HG03066 (cell line): ENCODE results near the gene TBL3.

ENCODE experiments used
- ATAC-seq: cut with Tn5 transposase; IDR thresholded peaks from one replicate; pipeline ENCODE4 v1.9.1; 2021; ENCODE audit warnings: low read depth; ENCODE audit not compliant: unreplicated experiment

Gene TBL3

DNA sequence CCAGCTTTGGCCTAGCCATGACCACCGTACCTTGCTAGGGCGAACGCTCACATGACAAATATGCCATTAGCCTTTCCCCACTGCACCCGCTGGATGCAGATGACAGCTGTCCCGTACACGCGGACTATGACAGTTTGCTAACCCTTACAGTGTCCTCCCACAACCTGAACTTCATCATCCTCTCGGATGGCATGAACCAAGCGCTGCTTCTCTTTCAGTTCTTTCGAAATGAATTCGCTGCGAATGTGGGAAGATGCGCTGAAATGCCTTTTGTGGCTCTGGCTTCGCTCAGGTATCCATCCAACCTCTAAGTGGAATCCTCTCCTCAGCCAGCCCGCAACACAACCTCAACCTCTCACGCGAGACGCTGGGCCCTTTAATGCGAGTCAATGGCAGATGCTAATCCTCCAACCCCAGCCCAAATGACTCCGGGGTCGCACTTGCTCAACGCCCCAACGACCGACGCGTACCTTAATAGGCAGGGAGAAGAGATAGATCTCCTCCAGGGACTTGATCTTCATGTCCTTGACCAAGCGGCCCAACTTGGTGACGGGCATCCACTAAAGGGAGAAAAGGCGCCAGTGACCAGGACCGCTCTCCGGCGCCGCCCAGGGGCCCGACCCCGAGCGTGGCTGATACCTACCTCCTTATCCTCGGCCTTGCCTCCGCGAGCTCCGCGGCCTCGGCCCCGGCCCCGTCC lies 7.9 kb upstream of the TBL3 start:
- ATAC-seq: peak; percentile 21

GRCh38 chr16:1964506-1965395 lies 7.1 kb upstream of the TBL3 start, which contains the start of gene RPS2:
Gene RPS2, minus strand, starts transcription at chr16:1964826. Its CDS starts 201 bp downstream, at chr16:1964625.
- peak; percentile 84 for ATAC-seq

DNA sequence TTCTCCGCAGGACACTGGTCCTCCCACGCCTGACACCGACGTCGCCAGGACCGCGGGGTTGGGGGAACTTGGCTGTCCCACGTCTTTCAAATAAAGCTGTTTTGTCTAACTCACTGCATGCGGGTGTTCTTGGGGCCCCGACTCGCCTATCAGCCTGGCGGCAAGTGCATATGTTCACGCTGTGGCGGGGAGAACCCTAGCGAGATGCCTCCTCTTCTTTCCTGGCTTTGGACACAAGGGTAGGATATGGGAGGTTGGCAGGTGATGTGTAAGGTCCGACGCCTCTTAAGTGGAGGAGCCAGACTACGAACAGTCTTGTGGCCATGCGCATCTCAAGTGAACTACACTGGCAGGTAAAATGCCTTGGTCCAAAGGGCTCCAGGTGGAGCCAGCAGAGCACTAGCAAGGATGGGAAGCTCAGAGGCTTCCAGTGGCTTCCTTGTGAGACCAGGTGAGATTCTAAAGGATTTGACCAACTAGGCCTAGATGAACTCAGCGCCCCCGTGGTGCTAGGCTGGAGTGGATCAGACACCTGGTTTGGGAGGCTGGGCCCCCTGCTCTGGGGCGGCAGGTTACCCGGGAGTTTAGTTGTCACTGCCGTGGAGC lies 6.4 kb upstream of the TBL3 start:
- ATAC-seq: no peak

DNA sequence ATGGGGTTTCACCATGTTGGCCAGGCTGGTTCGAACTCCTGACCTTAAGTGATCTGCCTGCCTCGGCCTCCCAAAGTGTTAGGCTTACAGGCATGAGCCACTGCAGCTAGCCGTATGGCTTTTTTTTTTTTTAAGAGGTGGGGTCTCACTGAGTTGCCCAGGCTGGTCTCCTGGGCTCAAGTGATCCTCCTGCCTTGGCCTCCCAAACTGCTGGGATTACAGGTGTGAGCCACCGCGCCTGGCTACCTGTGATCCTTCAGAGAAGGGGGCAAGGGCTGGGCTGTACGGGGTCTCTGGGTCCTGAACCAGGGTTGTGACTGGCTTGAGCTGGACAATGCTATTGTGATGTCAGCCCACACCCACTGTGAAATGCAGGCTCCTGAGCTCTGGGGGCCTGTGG lies 5.4 kb upstream of the TBL3 start, which contains the start of gene RNF151:
RNF151 (plus strand) TSS at position 397 of the 400 bp plus-strand sequence. CDS start 26 bp downstream, outside the sequence.
- ATAC-seq: no peak

GRCh38 chr16:1968146-1968953 lies 3.5 kb upstream of the TBL3 start:
- no peak for ATAC-seq

DNA sequence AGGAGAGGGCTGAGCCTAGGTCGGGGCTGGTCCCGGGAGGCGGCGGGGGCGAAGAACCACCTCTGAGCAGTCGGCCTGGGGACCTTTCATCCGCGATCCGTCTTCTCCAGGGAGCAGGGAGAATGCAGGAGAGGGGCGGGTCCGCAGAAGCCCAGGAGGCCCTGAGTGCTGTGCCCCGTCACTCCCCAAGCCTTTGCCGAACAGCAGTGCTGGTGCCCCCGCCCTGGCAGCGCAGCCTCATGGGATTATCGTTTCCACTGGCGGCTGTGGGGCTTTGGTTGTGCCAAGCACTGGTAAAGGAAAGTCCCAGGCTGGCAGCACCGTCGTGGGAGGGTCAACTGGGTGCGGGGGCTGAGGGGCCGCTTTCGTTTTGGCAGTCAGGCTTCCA lies 631 bp downstream of the TBL3 start:
- no peak for ATAC-seq

GRCh38 chr16:1973461-1974156 lies 1.8 kb downstream of the TBL3 start:
- no peak for ATAC-seq

- no peak for ATAC-seq
These were observed 2.6 kb downstream of the TBL3 start for GRCh38 chr16:1974157-1975070.

- no peak for ATAC-seq
These were observed 3.8 kb downstream of the TBL3 start for GRCh38 chr16:1975432-1976215.

DNA sequence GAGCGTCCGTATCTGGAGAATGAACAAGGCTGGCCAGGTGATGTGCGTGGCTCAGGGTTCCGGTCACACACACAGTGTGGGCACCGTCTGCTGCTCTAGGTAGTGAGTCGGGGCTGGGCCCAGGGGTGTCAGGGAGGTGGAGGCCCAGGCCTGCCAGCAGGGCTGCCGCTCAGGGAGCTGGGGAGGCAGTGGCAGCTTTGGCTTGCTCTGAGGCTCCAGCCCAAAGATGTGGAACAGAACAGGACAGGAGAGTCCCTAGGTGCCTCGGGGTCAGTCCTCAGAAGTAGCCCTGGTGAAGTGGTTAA lies 4.3 kb downstream of the TBL3 start:
- no peak for ATAC-seq

DNA sequence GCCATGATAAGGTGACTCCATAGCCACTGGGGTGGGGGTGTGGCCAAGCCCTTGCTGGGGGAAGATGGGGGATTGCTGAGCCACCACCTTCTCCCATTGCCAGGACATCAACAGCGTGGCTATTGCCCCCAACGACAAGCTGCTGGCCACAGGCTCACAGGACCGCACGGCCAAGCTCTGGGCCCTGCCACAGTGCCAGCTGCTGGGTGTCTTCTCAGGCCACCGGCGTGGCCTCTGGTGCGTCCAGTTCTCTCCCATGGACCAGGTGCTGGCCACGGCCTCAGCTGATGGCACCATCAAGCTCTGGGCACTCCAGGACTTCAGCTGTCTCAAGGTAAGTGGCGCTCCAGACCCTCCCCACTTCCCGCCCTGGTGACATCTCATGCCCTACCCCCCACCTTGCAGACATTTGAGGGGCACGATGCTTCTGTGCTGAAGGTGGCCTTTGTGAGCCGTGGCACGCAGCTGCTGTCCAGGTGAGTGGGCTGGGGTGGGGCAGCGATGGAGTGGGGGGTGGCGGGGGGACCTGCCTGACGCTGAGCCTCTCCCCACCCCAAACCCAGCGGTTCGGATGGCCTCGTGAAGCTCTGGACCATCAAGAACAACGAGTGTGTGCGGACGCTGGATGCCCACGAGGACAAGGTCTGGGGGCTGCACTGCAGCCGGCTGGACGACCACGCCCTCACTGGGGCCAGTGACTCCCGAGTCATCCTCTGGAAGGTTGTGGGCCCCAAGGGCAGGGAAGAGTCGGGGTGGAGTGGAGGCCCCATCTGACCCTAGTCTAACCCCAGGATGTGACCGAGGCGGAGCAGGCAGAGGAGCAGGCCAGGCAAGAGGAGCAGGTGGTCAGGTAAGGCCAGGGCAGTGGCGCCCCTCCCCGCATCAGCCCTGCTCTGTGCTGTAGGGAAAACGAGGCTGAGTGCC lies 5.4 kb downstream of the TBL3 start:
- no peak for ATAC-seq

- ATAC-seq: no peak
These were observed 6.0 kb downstream of the TBL3 start for GRCh38 chr16:1977875-1978268.

GRCh38 chr16:1978476-1979120 lies 6.7 kb downstream of the TBL3 start:
- no peak for ATAC-seq

DNA sequence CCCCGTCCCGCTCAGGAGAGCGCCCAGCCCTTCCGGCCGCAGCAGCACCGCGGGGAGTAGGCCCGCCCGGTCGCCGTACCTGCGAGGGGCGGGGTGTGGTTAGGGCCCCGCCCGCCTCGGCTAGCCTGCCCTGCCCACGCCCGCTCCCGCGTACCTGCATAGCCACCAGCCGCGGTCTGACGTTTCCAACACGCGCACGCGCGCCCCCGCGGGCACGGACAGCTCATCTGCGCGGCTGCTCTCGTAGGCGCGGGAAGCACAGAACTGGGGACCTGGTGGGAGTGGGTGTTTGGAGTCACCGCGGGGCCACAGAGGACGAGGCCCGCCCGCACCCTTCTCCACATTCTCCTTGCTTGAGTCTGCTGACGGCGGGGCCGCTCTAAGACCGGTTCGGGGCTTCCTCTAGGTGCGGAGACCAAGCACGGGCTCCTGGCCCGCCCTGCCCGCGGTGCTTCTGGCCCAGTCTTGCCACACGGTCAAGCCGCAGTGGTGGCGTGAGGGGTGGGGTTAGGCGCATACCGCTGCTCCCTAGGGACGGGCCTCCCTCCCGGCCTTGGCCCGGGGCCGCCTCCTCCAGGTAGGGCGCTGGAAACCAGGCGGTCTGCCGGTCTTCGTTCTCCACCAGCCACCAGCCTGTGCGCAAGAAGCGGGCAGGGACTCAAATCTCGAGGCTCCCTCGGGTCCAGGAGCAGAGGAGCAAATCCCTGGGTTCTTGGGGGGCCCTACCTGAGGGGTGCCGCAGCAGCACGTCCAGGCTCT lies 7.6 kb downstream of the TBL3 start:
- no peak for ATAC-seq

DNA sequence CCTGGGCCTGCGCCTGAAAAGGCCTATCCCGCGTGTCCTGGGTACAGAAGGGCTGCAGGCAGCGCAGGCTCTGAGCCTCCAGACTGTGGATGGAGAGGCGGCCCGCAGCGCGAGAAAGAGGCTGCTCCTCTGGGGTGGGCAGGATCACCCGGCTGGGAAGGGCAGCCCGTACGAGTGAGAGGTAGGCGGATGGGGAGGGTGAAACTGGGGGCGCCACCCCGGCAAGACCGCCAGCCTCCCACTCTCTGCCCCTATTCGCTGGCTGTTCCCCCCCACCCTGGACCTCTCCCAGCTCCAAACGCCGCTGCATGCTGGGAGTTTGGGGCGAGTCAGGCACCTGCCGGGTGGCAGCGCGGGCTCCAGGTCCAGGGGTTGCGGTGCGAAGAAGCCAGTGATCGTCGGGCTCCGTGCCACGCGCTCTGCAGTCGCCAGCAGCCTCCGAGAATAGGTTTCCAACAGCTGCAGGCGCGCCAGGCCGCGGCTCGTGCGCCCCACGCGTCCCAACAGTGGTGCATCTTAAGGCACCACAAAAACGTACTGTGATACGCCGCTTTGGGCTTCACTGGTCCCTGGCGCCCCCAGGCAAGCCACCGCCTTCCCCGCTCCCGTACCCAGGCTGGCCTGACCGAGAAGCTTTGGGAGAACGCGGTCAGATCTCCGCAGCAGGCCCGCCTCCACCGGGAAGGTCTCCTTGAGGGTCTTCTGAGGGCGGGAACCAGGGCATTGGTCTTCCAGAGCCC lies 8.3 kb downstream of the TBL3 start:
- no peak for ATAC-seq

DNA sequence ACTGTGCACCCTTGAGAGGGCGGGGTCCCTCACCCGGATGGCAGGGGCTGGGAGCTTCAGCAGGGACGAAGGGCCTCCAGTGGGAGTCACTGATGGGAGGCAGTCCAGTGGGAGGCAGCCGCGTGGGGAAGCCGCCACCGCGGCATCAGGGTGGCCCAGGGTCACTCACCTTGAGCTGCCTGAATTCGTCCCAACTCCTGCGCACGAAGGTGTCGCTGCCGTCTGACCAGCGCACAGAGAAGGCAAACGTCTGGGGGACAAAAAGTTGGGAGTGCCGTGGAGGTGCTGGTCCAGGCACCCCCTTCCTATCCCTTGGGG lies 8.9 kb downstream of the TBL3 start:
- ATAC-seq: no peak
